Measurements from ENCODE around the gene APOBEC3B.

- TF ChIP-seq POLR2A (IDR thresholded peaks at IDR 0.05; ENCODE audit: low read depth, low read length) (no peak), POLR2AphosphoS5 (IDR thresholded peaks at IDR 0.05; ENCODE audit: low read depth, low read length) (no peak), TAF1 (IDR thresholded peaks at IDR 0.05; ENCODE audit: low read depth, low read length) (no peak)
Measured at GRCh38 chr22:39016592-39016991, 34.4 kb downstream of the APOBEC3B start.

Data from GM12891 (cell line).